Cardiac muscle cell (in vitro differentiated cells and primary cell): ENCODE measurements around the gene PDZD7. TPM values are rescaled to one million over a fixed set of nuclear protein-coding genes. Genes with fewer than 3 reads are reported as not detected.
A peak's percentile ranks its signal among the peaks of the same experiment; 100 is the strongest.

Experiments used
- DNase-seq, 2 donors: peaks; one replicate each; pipeline versions ENCODE4 v3.0.0 to v3.0.0-alpha.2; 2010 to 2017; ENCODE audit warnings: low read depth in 1 of 2, low spot score in 1 of 2
- H3K27ac ChIP-seq: fragments of 200-600 bp; sonication (generic); 2 replicates; pipeline ENCODE4 v1.5.1; 2016
- H3K27me3 ChIP-seq: fragments of 200-600 bp; sonication (generic); 2 replicates; pipeline ENCODE4 v1.6.0; 2016; ENCODE audit warnings: control low read depth
- H3K36me3 ChIP-seq: fragments of 200-600 bp; sonication (generic); 2 replicates; pipeline ENCODE4 v1.5.1; 2016; ENCODE audit warnings: control low read depth
- H3K4me1 ChIP-seq: fragments of 200-600 bp; sonication (generic); 2 replicates; pipeline ENCODE4 v1.8.1; 2017; ENCODE audit warnings: low read depth, mild to moderate bottlenecking, mixed run types
- H3K4me3 ChIP-seq: fragments of 200-600 bp; sonication (generic); 2 replicates; pipeline ENCODE4 v1.5.1; 2016; ENCODE audit warnings: mild to moderate bottlenecking
- H3K9me3 ChIP-seq: fragments of 200-600 bp; sonication (generic); 2 replicates; pipeline ENCODE4 v1.5.1; 2017; ENCODE audit warnings: low read depth, mild to moderate bottlenecking, control low read depth
- CTCF ChIP-seq: IDR thresholded peaks from 2 replicates; pipeline ENCODE4 v1.5.1; 2012; ENCODE audit warnings: low read depth, mild to moderate bottlenecking, low read length
- polyA plus RNA-seq: library from polyadenylated mRNA; unstranded; fragments of >200 nt; fragmentation: Nextera tagmentation; extraction: Ambion mirVana; gene quantifications from 2 replicates; pipeline ENCODE4 v1.2.1, GENCODE V29; 2016
- total RNA-seq: library from RNA; depleted of rRNA; stranded (reverse); fragments of >200 nt; gene quantifications from 2 replicates; pipeline ENCODE4 v1.2.3, GENCODE V29; 2016

Gene PDZD7
- total and polyA plus RNA-seq, 2 experiments from 2014 or later: 4.5 to 7.7 TPM

- Histone ChIP-seq H3K4me1 (peaks cover 23% of the 10 kb centered on the region), H3K36me3 (no peaks in the 10 kb centered on the region), H3K9me3 (no peaks in the 10 kb centered on the region), H3K27me3 (peaks cover 30% of the 10 kb centered on the region), H3K4me3 (peak overlapping the region; percentile 46), H3K27ac (no peak overlapping the region)
- DNase-seq: peak; percentile 83 to 87
- peak; percentile 85 for TF ChIP-seq CTCF
Measured at GRCh38 chr10:101067356-101068083, 36.6 kb upstream of the PDZD7 start.

DNA sequence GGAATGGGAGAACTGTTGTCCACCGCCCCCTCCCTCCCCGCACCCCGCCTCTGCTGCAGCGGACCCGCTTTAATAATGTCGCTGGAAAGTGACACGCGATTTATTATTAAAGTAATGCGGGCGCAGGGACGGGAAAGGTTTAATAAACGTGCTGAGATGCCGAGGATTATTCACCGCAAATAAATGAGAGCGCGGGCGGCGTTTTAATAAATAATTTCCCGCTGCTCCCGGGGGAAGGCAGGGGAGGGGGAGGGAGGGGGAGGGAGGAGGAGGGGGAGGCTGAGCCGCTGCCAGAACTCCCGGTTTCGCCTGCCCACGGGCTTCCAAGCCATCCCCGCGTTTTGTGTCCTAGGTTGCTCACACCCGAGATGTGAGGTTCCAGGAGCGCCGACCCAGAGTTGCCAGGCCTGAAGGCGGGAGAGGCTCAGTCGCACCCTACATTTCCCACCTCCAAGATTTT is 36.0 kb upstream of the PDZD7 start:
- H3K4me3 ChIP-seq: peak overlapping the region; percentile 46
- peaks cover 27% of the 10 kb centered on the region for H3K4me1 ChIP-seq
- H3K27me3 ChIP-seq: peaks cover 30% of the 10 kb centered on the region
- no peaks in the 10 kb centered on the region for H3K9me3 ChIP-seq
- no peak for TF ChIP-seq CTCF
- peak in 1 of 2 donors; percentile 31 for DNase-seq
- no peak overlapping the region for H3K27ac ChIP-seq
- no peaks in the 10 kb centered on the region for H3K36me3 ChIP-seq

GRCh38 chr10:101066146-101066895 is 35.4 kb upstream of the PDZD7 start:
- Histone ChIP-seq H3K4me1 (peaks cover 33% of the 10 kb centered on the region), H3K27ac (peak overlapping the region; percentile 52), H3K9me3 (no peaks in the 10 kb centered on the region), H3K36me3 (no peaks in the 10 kb centered on the region), H3K4me3 (peak overlapping the region; percentile 46), H3K27me3 (peaks cover 30% of the 10 kb centered on the region)
- peak; percentile 60 to 75 for DNase-seq
- peak; percentile 58 for TF ChIP-seq CTCF

DNA sequence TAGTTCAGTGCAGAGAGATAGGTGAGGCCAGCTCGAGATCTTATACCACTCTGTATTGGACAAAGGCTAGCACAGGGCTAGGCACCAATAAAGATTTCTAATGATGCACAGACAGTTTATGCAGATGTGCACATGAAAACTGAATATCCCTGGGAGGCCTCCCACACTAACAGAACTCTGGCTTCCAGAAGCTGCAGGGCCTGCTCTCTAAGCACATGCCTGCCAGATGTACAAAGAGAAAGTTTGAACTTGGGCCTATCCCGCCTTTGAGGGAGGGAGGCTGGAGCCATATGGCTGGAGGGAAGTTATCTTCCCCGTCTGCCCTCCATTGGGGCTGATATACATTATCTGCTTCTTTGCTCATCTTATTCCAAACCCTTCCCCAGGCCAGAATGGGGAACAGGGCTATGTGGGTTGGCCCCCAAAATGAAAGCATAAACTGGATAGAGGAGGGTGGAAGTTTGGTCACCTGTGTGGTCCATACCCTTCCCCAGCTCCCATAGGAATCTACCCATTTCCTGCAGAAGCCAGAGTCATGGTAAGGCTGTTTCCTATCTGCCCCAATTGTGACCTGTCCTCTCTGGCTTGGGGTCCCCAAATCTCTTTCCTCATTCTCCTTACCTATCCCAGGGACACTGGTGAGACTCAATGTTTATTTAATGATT is 34.7 kb upstream of the PDZD7 start:
- TF ChIP-seq CTCF: no peak
- H3K27ac ChIP-seq: peak overlapping the region; percentile 19
- H3K4me3 ChIP-seq: peak overlapping the region; percentile 46
- peaks cover 30% of the 10 kb centered on the region for H3K27me3 ChIP-seq
- peak in 1 of 2 donors; percentile 32 for DNase-seq
- peaks cover 36% of the 10 kb centered on the region for H3K4me1 ChIP-seq
- H3K36me3 ChIP-seq: no peaks in the 10 kb centered on the region
- no peaks in the 10 kb centered on the region for H3K9me3 ChIP-seq

DNA sequence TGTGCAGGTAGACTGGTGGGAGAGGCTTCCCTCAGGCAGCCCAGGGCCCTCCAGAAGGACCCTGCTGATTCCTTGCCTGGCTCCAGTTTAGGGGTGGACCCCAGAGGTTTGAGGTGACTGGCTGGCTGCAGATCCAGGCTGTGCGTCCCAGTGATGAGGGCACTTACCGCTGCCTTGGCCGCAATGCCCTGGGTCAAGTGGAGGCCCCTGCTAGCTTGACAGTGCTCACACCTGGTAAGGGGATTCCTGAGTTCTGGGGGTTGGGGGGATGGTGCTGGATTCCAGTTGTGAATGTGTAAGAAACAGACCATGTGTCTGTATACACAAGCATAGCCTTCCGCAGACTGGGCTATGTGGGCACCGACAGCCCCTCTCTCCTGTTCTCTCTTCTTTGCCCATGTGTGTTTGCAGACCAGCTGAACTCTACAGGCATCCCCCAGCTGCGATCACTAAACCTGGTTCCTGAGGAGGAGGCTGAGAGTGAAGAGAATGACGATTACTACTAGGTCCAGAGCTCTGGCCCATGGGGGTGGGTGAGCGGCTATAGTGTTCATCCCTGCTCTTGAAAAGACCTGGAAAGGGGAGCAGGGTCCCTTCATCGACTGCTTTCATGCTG is 33.6 kb upstream of the PDZD7 start:
- Histone ChIP-seq H3K27me3 (peaks cover 30% of the 10 kb centered on the region), H3K36me3 (no peaks in the 10 kb centered on the region), H3K27ac (no peak overlapping the region), H3K9me3 (no peaks in the 10 kb centered on the region), H3K4me1 (peaks cover 36% of the 10 kb centered on the region), H3K4me3 (no peak overlapping the region)
- no peak for DNase-seq
- TF ChIP-seq CTCF: no peak
